Heart right ventricle (tissue), 16 donors: ENCODE measurements around the gene ZBTB7B. TPM values are rescaled to one million over a fixed set of nuclear protein-coding genes. Genes with fewer than 3 reads are reported as not detected.

Source experiments
- ATAC-seq, 8 donors: fragments of 200-7000 bp; cut with Tn5 transposase; one replicate each; pipeline ENCODE4 v1.9.1; 2020; ENCODE audit warnings: mild to moderate bottlenecking in 8 of 8, moderate library complexity in 8 of 8, moderate number of reproducible peaks in 1 of 8
- DNase-seq, 2 donors: peaks; one replicate each; pipeline ENCODE4 v3.0.0-alpha.2; 2020
- H3K27ac ChIP-seq, 10 donors: fragments of 200-600 bp; sonication (generic) in 2 of 10; one replicate each; pipeline versions ENCODE4 v1.5.0 to v1.8.0; 2020 to 2022; ENCODE audit warnings: mild to moderate bottlenecking in 3 of 10
- H3K27me3 ChIP-seq, 7 donors: fragments of 200-600 bp; one replicate each; pipeline ENCODE4 v1.8.0; 2021 to 2022; ENCODE audit warnings: mild to moderate bottlenecking in 2 of 7
- H3K36me3 ChIP-seq, 9 donors: fragments of 200-600 bp; sonication (generic) in 1 of 9; one replicate each; pipeline versions ENCODE4 v1.5.0 to v1.8.0; 2020 to 2022; ENCODE audit warnings: mild to moderate bottlenecking in 2 of 9
- H3K4me1 ChIP-seq, 9 donors: fragments of 200-600 bp; sonication (generic) in 1 of 9; one replicate each; pipeline versions ENCODE4 v1.5.0 to v1.8.0; 2020 to 2022; ENCODE audit warnings: mild to moderate bottlenecking in 4 of 9
- H3K4me3 ChIP-seq, 10 donors: fragments of 200-600 bp; sonication (generic) in 2 of 10; one replicate each; pipeline versions ENCODE4 v1.5.0 to v1.8.0; 2020 to 2022; ENCODE audit warnings: mild to moderate bottlenecking in 7 of 10, moderate library complexity in 2 of 10
- H3K9me3 ChIP-seq, 11 donors: fragments of 200-600 bp in 10 of 11; sonication (generic) in 2 of 11; one replicate each; pipeline versions ENCODE4 v1.5.0 to v1.8.0; 2013 to 2022; ENCODE audit warnings: mild to moderate bottlenecking in 2 of 11, control low read depth in 1 of 11, moderate library complexity in 1 of 11
- CTCF ChIP-seq, 9 donors: fragments of 200-600 bp; sonication (generic) in 2 of 9; IDR thresholded peaks; one replicate each; pipeline versions ENCODE4 v1.5.0 to v1.8.0; 2021 to 2022; ENCODE audit warnings: antibody characterized with exemption in 9 of 9, mild to moderate bottlenecking in 5 of 9, moderate library complexity in 1 of 9
- whole genome bisulfite sequencing, 2 donors: extraction: QIAGEN DNeasy Blood & Tissue Kit; methylation state at CpG; one replicate each; pipeline ENCODE4 v1.1.7; 2013; ENCODE audit warnings: inconsistent platforms in 1 of 2; 5-methylcytosine and 5-hydroxymethylcytosine counted together
- intact Hi-C, 10 donors: fragments of 100-400 bp; cut with DNase I; formaldehyde crosslinking; loops; one replicate each; pipeline versions ENCODE4 v1.11.1 to v1.14.2; 2022
- polyA plus RNA-seq, 2 donors: library from polyadenylated mRNA; stranded (reverse); fragments of 200-250 nt; gene quantifications; one replicate each; pipeline ENCODE4 v1.2.3, GENCODE V29; 2013
- total RNA-seq, 10 donors: library from RNA; stranded (reverse); fragmentation: NEBNext Ultra II Directional in 3 of 10; extraction: Animal tissue kit (Norgen Biotek cat#: 25700) in 3 of 10; gene quantifications; one replicate each; pipeline versions ENCODE4 v1.2.1 to v1.2.4, GENCODE V29; 2021 to 2023
- donor health status: Arrhythmogenic right ventricular cardiomyopathy.
- donor health status: ischemic (EF 13 %, LVEDD 7.1; RV severe dilation, severe dysfunction).
- donor health status: healthy with polysubstance abuse.
- donor health status: DM: no; HTN: yes; CAD: no.
- donor health status: DM: no; HTN: no; CAD: no.
- donor health status: ischemic (EF 25% LVEDD 6.9; RV normal size, moderate dysfunction).
- donor health status: ischemic (EF 25% LVEDD 5.7; RV mildly dilated, moderate dysfunction).
- donor health status: healthy.
- donor health status: DM: yes; HTN: yes; CAD: no.
- donor health status: Ischemic cardiomyopathy.
- donor health status: ischemic (EF 35%, LVEDD 5.7; RV mildly dilated, moderate dysfunction).
- donor health status: nonischemic (EF 11% LVEDD 7.7; RV severe dilation, severe dysfunction).
- donor health status: DM: yes; HTN: yes; CAD: no.
- donor health status: PGD.
- donor health status: ischemic (EF 29% LVEDD 5.4; RV normal size, mild dysfunction).
- donor health status: nonischemic (EF 23%, LVEDD 6.1; RV moderate dilation, normal function).

Gene ZBTB7B
- total and polyA plus RNA-seq, 12 donors: 25.7 to 54.7 (median 37.9) TPM

- no peak for TF ChIP-seq CTCF (IDR thresholded peaks at IDR 0.05)
These were observed 36.2 kb downstream of the ZBTB7B start for GRCh38 chr1:155038602-155039307.

GRCh38 chr1:155039308-155039669 lies 36.7 kb downstream of the ZBTB7B start:
- TF ChIP-seq CTCF (IDR thresholded peaks at IDR 0.05): no peak
- Histone ChIP-seq H3K9me3 (no peaks in the 10 kb centered on the region), H3K27ac (no peak overlapping the region), H3K4me3 (no peak overlapping the region), H3K4me1 (peaks cover 0 to 24% (median 2%) of the 10 kb centered on the region in 9 donors), H3K36me3 (no peaks in the 10 kb centered on the region), H3K27me3 (no peaks in the 10 kb centered on the region)
- no peak for ATAC-seq
- DNase-seq: no peak
- 79% methylated on average over 4 of the region's 4 CpGs for WGBS, 2 donors
- intact Hi-C loops: no loop called here

More at GRCh38 chr1:155038602-155039307, 36.2 kb downstream of the ZBTB7B start:
- H3K9me3 ChIP-seq: no peaks in the 10 kb centered on the region
- DNase-seq: no peak
- H3K36me3 ChIP-seq: no peaks in the 10 kb centered on the region
- ATAC-seq: peak in 2 of 8 donors; percentile 41 to 55
- H3K27ac ChIP-seq: no peak overlapping the region
- H3K27me3 ChIP-seq: no peaks in the 10 kb centered on the region
- no peak overlapping the region for H3K4me3 ChIP-seq
- peaks cover 0 to 23% (median 2%) of the 10 kb centered on the region in 9 donors for H3K4me1 ChIP-seq
- 49 to 55% methylated on average over 8 of the region's 8 CpGs for WGBS, 2 donors
- intact Hi-C loops: no loop called here

- intact Hi-C loops: no loop called here
- 89 to 93% methylated on average over 14 of the region's 14 CpGs for WGBS, 2 donors
These were observed 37.9 kb downstream of the ZBTB7B start for GRCh38 chr1:155040358-155041093.

GRCh38 chr1:155042789-155043188 lies 40.2 kb downstream of the ZBTB7B start:
- no peak for DNase-seq
- intact Hi-C loops: no loop called here
- H3K4me1 ChIP-seq: peaks cover 2 to 23% (median 10%) of the 10 kb centered on the region in 9 donors
- H3K9me3 ChIP-seq: no peaks in the 10 kb centered on the region
- 81 to 83% methylated on average over 5 of the region's 5 CpGs for WGBS, 2 donors
- H3K36me3 ChIP-seq: no peaks in the 10 kb centered on the region
- no peak overlapping the region for H3K27ac ChIP-seq
- no peaks in the 10 kb centered on the region for H3K27me3 ChIP-seq
- no peak for ATAC-seq
- no peak overlapping the region for H3K4me3 ChIP-seq
- TF ChIP-seq CTCF (IDR thresholded peaks at IDR 0.05): no peak

More at GRCh38 chr1:155040358-155041093, 37.9 kb downstream of the ZBTB7B start:
- no peak for ATAC-seq
- no peaks in the 10 kb centered on the region for H3K27me3 ChIP-seq
- H3K36me3 ChIP-seq: no peaks in the 10 kb centered on the region
- no peak for DNase-seq
- peaks cover 2 to 36% (median 10%) of the 10 kb centered on the region in 9 donors for H3K4me1 ChIP-seq
- H3K9me3 ChIP-seq: no peaks in the 10 kb centered on the region
- no peak overlapping the region for H3K4me3 ChIP-seq
- TF ChIP-seq CTCF (IDR thresholded peaks at IDR 0.05): no peak
- H3K27ac ChIP-seq: no peak overlapping the region
